ENCODE data around the gene MAML3.

Gene MAML3

DNA sequence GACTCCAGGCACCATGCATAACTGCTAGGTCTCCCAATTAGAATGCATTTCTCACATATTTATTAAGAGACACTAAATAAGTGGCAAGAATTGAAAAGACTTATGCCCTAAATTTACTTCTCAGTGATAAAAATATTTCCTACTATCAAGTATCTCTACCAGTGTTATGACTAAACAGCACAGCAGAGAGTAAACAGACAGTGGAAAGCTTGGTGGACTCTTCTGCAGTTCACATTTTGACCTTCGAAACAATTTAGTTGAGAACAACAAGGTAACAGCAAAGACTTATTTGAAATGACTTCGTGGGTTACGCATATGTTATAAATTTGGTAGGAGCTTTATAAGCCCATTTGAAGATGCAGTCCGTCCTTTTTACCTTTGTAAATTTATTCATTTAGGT is 16.3 kb upstream of the MAML3 start:
- Histone ChIP-seq H3K4me3 (ENCODE audit: control insufficient read depth in 1 of 7, extremely low read depth in 1 of 7, insufficient read depth in 4 of 7, low read depth in 2 of 7, low read length in 6 of 7) (no peak overlapping the region), H3K27ac (ENCODE audit: insufficient read depth in 1 of 2, low read depth in 1 of 2, low read length in 2 of 2, poor library complexity in 1 of 2, severe bottlenecking in 2 of 2) (no peak overlapping the region), H3K27me3 (replicated peaks in 2 of 5; ENCODE audit: control insufficient read depth in 4 of 5, insufficient read depth in 5 of 5, low read length in 4 of 5) (no peaks in the 10 kb centered on the region), H3K9me3 (ENCODE audit: control extremely low read depth in 1 of 5, control insufficient read depth in 4 of 5, insufficient read depth in 2 of 5, low read depth in 1 of 5, low read length in 4 of 5) (no peaks in the 10 kb centered on the region), H3K4me1 (ENCODE audit: control extremely low read depth in 1 of 4, control insufficient read depth in 4 of 4, insufficient read depth in 4 of 4, low read length in 3 of 4) (no peaks in the 10 kb centered on the region), H3K36me3 (ENCODE audit: control insufficient read depth in 4 of 4, insufficient read depth in 4 of 4, low read length in 3 of 4) (no peaks in the 10 kb centered on the region)
- ChIA-PET CTCF (interaction anchor here (1.8 kb wide), 1 partner anchor 69 kb away, joined by 5 read pairs; no protein-coding TSS in a partner anchor), POLR2A (no interaction called here)
- no peak for DNase-seq
- no CpG with 5 or more reads among the region's 4 CpGs for WGBS (ENCODE audit: insufficient coverage)

DNA sequence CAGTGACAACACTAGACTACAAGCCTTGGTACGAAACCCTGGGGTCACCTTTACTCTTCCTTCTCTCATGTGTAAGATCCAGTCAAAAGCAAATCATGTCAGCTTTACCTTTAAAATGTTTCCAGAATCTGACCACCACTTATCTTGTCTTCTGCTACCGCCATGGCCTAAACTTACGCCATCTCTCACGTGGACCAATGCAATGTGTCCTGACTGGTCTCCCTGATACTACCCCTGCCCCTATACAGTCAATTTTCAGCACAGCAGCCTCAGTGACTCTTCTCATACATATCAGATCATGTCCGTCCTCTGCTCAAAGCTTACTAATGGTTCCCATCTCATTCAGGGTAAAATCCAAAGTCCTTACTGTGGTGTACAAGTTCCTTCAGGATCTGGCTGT is 15.0 kb upstream of the MAML3 start:
- Histone ChIP-seq H3K9me3 (ENCODE audit: control extremely low read depth in 1 of 5, control insufficient read depth in 4 of 5, insufficient read depth in 2 of 5, low read depth in 1 of 5, low read length in 4 of 5) (no peaks in the 10 kb centered on the region), H3K4me3 (ENCODE audit: control insufficient read depth in 1 of 7, extremely low read depth in 1 of 7, insufficient read depth in 4 of 7, low read depth in 2 of 7, low read length in 6 of 7) (no peak overlapping the region), H3K27ac (ENCODE audit: insufficient read depth in 1 of 2, low read depth in 1 of 2, low read length in 2 of 2, poor library complexity in 1 of 2, severe bottlenecking in 2 of 2) (no peak overlapping the region), H3K36me3 (ENCODE audit: control insufficient read depth in 4 of 4, insufficient read depth in 4 of 4, low read length in 3 of 4) (no peaks in the 10 kb centered on the region), H3K4me1 (ENCODE audit: control extremely low read depth in 1 of 4, control insufficient read depth in 4 of 4, insufficient read depth in 4 of 4, low read length in 3 of 4) (no peaks in the 10 kb centered on the region), H3K27me3 (replicated peaks in 2 of 5; ENCODE audit: control insufficient read depth in 4 of 5, insufficient read depth in 5 of 5, low read length in 4 of 5) (no peaks in the 10 kb centered on the region)
- DNase-seq, result no peak
- POLR2A ChIA-PET, result no interaction called here
- CTCF ChIA-PET, result interaction anchor here (1.2 kb wide), 1 partner anchor 12 kb away, joined by 3 read pairs; no protein-coding TSS in a partner anchor
- 95% methylated on average over 5 of the region's 5 CpGs for WGBS (ENCODE audit: insufficient coverage)

DNA sequence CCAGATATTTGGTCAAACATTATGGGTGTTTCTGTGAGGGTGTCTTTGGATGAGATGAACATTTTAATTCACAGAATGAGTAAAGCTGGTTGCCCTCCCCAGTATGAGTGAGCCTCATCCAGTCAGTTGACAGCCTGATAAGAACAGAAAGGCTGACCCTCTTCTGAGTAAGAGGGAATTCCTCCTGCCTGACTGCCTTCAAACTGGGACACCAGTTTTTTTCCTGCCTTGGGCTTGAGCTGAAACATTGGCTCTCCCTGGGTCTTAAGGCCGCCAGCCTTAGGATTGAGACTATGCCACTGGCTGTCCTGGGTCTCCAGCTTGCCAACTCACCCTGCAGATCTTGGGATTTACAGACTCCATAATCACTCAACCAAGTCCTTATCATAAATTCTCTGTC is 14.5 kb upstream of the MAML3 start:
- Histone ChIP-seq H3K9me3 (ENCODE audit: control extremely low read depth in 1 of 5, control insufficient read depth in 4 of 5, insufficient read depth in 2 of 5, low read depth in 1 of 5, low read length in 4 of 5) (no peaks in the 10 kb centered on the region), H3K4me1 (ENCODE audit: control extremely low read depth in 1 of 4, control insufficient read depth in 4 of 4, insufficient read depth in 4 of 4, low read length in 3 of 4) (peaks cover 0 to under 1% (median under 1%) of the 10 kb centered on the region in 4 experiments), H3K36me3 (ENCODE audit: control insufficient read depth in 4 of 4, insufficient read depth in 4 of 4, low read length in 3 of 4) (no peaks in the 10 kb centered on the region), H3K27me3 (replicated peaks in 2 of 5; ENCODE audit: control insufficient read depth in 4 of 5, insufficient read depth in 5 of 5, low read length in 4 of 5) (no peaks in the 10 kb centered on the region), H3K27ac (ENCODE audit: insufficient read depth in 1 of 2, low read depth in 1 of 2, low read length in 2 of 2, poor library complexity in 1 of 2, severe bottlenecking in 2 of 2) (no peak overlapping the region), H3K4me3 (ENCODE audit: control insufficient read depth in 1 of 7, extremely low read depth in 1 of 7, insufficient read depth in 4 of 7, low read depth in 2 of 7, low read length in 6 of 7) (no peak overlapping the region)
- ChIA-PET CTCF (interaction anchor here (1.2 kb wide), 1 partner anchor 12 kb away, joined by 3 read pairs; no protein-coding TSS in a partner anchor), POLR2A (no interaction called here)
- WGBS (ENCODE audit: insufficient coverage), result 100% methylated on average over 1 of the region's 1 CpG
- DNase-seq, result no peak

DNA sequence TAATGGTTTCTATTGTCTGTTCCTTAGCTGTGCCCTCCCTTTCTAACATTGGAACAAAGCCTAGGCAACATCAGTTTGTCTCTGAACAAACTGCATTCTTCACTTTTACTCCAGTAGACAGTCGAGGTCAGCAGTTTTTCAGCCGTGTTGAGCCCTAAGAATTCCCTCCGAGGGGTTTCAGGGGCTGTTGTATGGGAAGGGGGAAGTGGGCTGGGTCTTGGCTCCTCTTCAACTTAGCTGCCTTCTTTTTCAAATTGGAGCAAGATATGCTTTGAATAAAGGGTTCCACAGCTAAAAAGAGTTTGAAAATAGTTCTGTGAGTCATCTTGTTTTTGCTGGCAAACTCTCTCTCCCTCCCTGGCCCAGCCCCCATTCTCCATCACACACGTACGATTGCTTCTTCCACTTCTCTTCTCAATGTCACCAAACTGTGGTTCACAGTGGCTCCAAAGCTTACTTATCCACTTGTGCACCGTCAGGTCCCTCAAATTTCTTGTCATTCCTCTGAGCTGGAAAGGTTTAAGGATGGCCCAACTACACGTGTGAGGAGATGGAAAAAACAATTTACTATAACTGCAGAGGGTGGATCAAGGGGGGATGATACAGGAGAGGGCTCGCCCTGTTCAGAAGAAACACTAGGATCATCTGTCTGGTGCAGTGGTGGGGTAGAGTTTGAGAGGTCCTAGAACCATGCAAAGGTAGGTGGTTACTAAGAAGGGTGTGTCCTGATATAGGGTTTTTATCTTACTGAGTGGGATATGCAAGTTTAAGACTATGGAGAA is 9.2 kb upstream of the MAML3 start:
- Histone ChIP-seq H3K9me3 (ENCODE audit: control extremely low read depth in 1 of 5, control insufficient read depth in 4 of 5, insufficient read depth in 2 of 5, low read depth in 1 of 5, low read length in 4 of 5) (peaks cover 0 to 4% (median 0%) of the 10 kb centered on the region in 5 experiments), H3K27me3 (replicated peaks in 2 of 5; ENCODE audit: control insufficient read depth in 4 of 5, insufficient read depth in 5 of 5, low read length in 4 of 5) (no peaks in the 10 kb centered on the region), H3K4me3 (ENCODE audit: control insufficient read depth in 1 of 7, extremely low read depth in 1 of 7, insufficient read depth in 4 of 7, low read depth in 2 of 7, low read length in 6 of 7) (peak overlapping the region in 3 of 7 experiments; percentile 44 to 62 (median 51)), H3K27ac (ENCODE audit: insufficient read depth in 1 of 2, low read depth in 1 of 2, low read length in 2 of 2, poor library complexity in 1 of 2, severe bottlenecking in 2 of 2) (no peak overlapping the region), H3K4me1 (ENCODE audit: control extremely low read depth in 1 of 4, control insufficient read depth in 4 of 4, insufficient read depth in 4 of 4, low read length in 3 of 4) (peaks cover 3 to 16% (median 13%) of the 10 kb centered on the region in 4 experiments), H3K36me3 (ENCODE audit: control insufficient read depth in 4 of 4, insufficient read depth in 4 of 4, low read length in 3 of 4) (no peaks in the 10 kb centered on the region)
- WGBS (ENCODE audit: insufficient coverage), result 74% methylated on average over 5 of the region's 8 CpGs
- peak in 2 of 3 donors; percentile 47 to 51 for DNase-seq
- ChIA-PET CTCF (interaction anchor here (1.0 to 2.2 kb wide), 4 partner anchors 22 to 71 kb away, joined by 3 to 8 read pairs (median 4); no protein-coding TSS in a partner anchor), POLR2A (interaction anchor here (0.6 kb wide), 1 partner anchor 11 kb away, joined by 4 read pairs; no protein-coding TSS in a partner anchor)

DNA sequence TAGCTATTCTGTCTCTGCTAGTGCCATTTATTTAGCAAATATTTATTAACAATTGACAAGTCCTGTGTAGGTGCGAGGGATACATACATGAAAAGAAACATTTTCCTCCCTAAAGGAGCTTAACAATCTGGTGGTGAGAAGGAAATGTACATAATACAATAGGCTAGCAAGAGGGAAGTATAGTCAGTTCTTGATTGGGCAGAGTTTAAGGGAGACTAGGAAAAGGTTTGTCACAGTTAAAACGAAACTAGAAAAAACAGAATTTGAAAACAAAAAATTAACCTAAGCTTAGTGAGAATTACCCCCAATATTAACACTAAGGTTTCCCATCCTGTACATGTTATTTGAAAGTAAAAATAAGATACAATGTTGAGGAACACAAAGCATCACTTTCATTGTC is 8.6 kb upstream of the MAML3 start:
- H3K4me3 ChIP-seq (ENCODE audit: control insufficient read depth in 1 of 7, extremely low read depth in 1 of 7, insufficient read depth in 4 of 7, low read depth in 2 of 7, low read length in 6 of 7), result peak overlapping the region in 3 of 7 experiments; percentile 44 to 62 (median 51)
- no peak overlapping the region for H3K27ac ChIP-seq (ENCODE audit: insufficient read depth in 1 of 2, low read depth in 1 of 2, low read length in 2 of 2, poor library complexity in 1 of 2, severe bottlenecking in 2 of 2)
- H3K9me3 ChIP-seq (ENCODE audit: control extremely low read depth in 1 of 5, control insufficient read depth in 4 of 5, insufficient read depth in 2 of 5, low read depth in 1 of 5, low read length in 4 of 5), result peaks cover 0 to 4% (median 0%) of the 10 kb centered on the region in 5 experiments
- POLR2A ChIA-PET, result no interaction called here
- H3K4me1 ChIP-seq (ENCODE audit: control extremely low read depth in 1 of 4, control insufficient read depth in 4 of 4, insufficient read depth in 4 of 4, low read length in 3 of 4), result peaks cover 6 to 22% (median 16%) of the 10 kb centered on the region in 4 experiments
- H3K36me3 ChIP-seq (ENCODE audit: control insufficient read depth in 4 of 4, insufficient read depth in 4 of 4, low read length in 3 of 4), result no peaks in the 10 kb centered on the region
- DNase-seq, result peak in 2 of 3 donors; percentile 17 to 36
- WGBS (ENCODE audit: insufficient coverage), result no CpG with 5 or more reads among the region's 2 CpGs
- no peaks in the 10 kb centered on the region for H3K27me3 ChIP-seq (replicated peaks in 2 of 5; ENCODE audit: control insufficient read depth in 4 of 5, insufficient read depth in 5 of 5, low read length in 4 of 5)
- CTCF ChIA-PET, result interaction anchor here (1.0 to 2.2 kb wide), 5 partner anchors 22 to 149 kb away, joined by 3 to 8 read pairs (median 3); no protein-coding TSS in a partner anchor

DNA sequence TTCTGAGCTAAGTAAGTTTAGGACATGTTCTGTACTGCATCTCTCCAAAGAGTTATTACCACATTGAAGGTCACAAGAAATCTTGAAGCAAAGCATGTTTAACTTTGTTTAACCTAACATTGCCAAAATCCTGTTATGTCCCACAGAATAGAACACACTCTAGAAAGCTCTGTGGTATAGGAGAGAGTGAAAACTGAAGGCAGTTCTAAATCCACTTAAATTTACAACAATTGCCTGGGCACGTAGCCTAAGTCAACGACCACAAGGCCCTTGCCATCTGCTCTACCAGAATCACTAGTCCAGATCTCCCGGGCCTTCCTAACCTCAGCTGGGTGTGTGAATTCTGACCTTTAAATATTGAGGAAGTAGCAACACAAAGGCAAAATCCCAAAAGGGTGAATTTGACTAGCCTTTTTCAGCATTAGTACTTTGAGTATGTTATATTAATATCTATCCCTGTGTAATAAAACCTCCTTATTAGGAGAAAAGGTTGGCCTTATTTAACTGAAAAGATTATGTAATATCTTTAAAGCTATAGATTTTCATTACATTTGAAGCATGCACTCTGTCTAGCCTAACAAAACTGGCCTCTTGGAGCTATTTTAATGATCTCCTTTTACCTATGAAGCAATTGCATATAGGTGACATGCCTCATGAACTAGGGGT is 4.5 kb upstream of the MAML3 start:
- peaks cover 25 to 53% (median 46%) of the 10 kb centered on the region in 4 experiments for H3K4me1 ChIP-seq (ENCODE audit: control extremely low read depth in 1 of 4, control insufficient read depth in 4 of 4, insufficient read depth in 4 of 4, low read length in 3 of 4)
- no CpG with 5 or more reads among the region's 3 CpGs for WGBS (ENCODE audit: insufficient coverage)
- POLR2A ChIA-PET, result no interaction called here
- H3K36me3 ChIP-seq (ENCODE audit: control insufficient read depth in 4 of 4, insufficient read depth in 4 of 4, low read length in 3 of 4), result no peaks in the 10 kb centered on the region
- peak; percentile 43 to 90 (median 86) for DNase-seq
- no peak overlapping the region for H3K4me3 ChIP-seq (ENCODE audit: control insufficient read depth in 1 of 7, extremely low read depth in 1 of 7, insufficient read depth in 4 of 7, low read depth in 2 of 7, low read length in 6 of 7)
- peaks cover 0 to 4% (median 0%) of the 10 kb centered on the region in 5 experiments for H3K9me3 ChIP-seq (ENCODE audit: control extremely low read depth in 1 of 5, control insufficient read depth in 4 of 5, insufficient read depth in 2 of 5, low read depth in 1 of 5, low read length in 4 of 5)
- H3K27me3 ChIP-seq (replicated peaks in 2 of 5; ENCODE audit: control insufficient read depth in 4 of 5, insufficient read depth in 5 of 5, low read length in 4 of 5), result no peaks in the 10 kb centered on the region
- CTCF ChIA-PET, result interaction anchor here (0.7 to 5.8 kb wide), 10 partner anchors 19 to 417 kb away, joined by 3 to 53 read pairs (median 3); no protein-coding TSS in a partner anchor
- no peak overlapping the region for H3K27ac ChIP-seq (ENCODE audit: insufficient read depth in 1 of 2, low read depth in 1 of 2, low read length in 2 of 2, poor library complexity in 1 of 2, severe bottlenecking in 2 of 2)
